Right lobe of liver (tissue), 4 donors: Measurements from ENCODE around the gene ESYT2.

Source experiments
- CTCF ChIP-seq, 4 donors: fragments of 200-600 bp in 3 of 4; fragments of 450-650 bp in 1 of 4; IDR thresholded peaks; one replicate each; pipeline versions ENCODE4 v1.5.1 to v1.8.0; 2016 to 2022; ENCODE audit warnings: antibody characterized with exemption in 4 of 4, mild to moderate bottlenecking in 2 of 4
- POLR2A ChIP-seq: fragments of 450-650 bp; IDR thresholded peaks from one replicate; pipeline ENCODE4 v1.6.1; 2017; ENCODE audit warnings: antibody characterized with exemption, mild to moderate bottlenecking
- donor health status: DM: no; HTN: no; CAD: no.
- donor health status: DM: no; HTN: no; CAD: no.
- donor health status: DM: no; HTN: yes; CAD: no.

- TF ChIP-seq CTCF (IDR thresholded peaks at IDR 0.05): no peak
- no peak for TF ChIP-seq POLR2A
These were observed 14.7 kb downstream of the ESYT2 start for GRCh38 chr7:158814637-158815036.
